Upper lobe of right lung (tissue), 1 donor: ENCODE measurements around the gene GBF1. TPM values are rescaled to one million over a fixed set of nuclear protein-coding genes. Genes with fewer than 3 reads are reported as not detected.

ENCODE experiments used
- ATAC-seq: fragments of 200-7000 bp; cut with Tn5 transposase; one replicate; pipeline ENCODE4 v1.9.1; 2020; ENCODE audit warnings: mild to moderate bottlenecking, moderate library complexity
- DNase-seq: peaks from one replicate; pipeline ENCODE4 v3.0.0-alpha.2; 2020
- H3K27ac ChIP-seq: fragments of 200-600 bp; one replicate; pipeline ENCODE4 v1.8.0; 2022
- H3K27me3 ChIP-seq: fragments of 200-600 bp; one replicate; pipeline ENCODE4 v1.8.0; 2022; ENCODE audit warnings: mild to moderate bottlenecking
- H3K36me3 ChIP-seq: fragments of 200-600 bp; one replicate; pipeline ENCODE4 v1.8.0; 2022
- H3K4me1 ChIP-seq: fragments of 200-600 bp; one replicate; pipeline ENCODE4 v1.8.0; 2022
- H3K4me3 ChIP-seq: fragments of 200-600 bp; one replicate; pipeline ENCODE4 v1.8.0; 2022; ENCODE audit warnings: mild to moderate bottlenecking
- H3K9me3 ChIP-seq: fragments of 200-600 bp; one replicate; pipeline ENCODE4 v1.8.0; 2022
- CTCF ChIP-seq: fragments of 200-600 bp; IDR thresholded peaks from one replicate; pipeline ENCODE4 v1.8.0; 2022; ENCODE audit warnings: antibody characterized with exemption
- intact Hi-C: fragments of 100-400 bp; cut with DNase I; formaldehyde crosslinking; loops from one replicate; pipeline ENCODE4 v1.11.0; 2022
- total RNA-seq: library from RNA; stranded (reverse); fragmentation: NEBNext Ultra II Directional; extraction: Animal tissue kit (Norgen Biotek cat#: 25700); gene quantifications from one replicate; pipeline ENCODE4 v1.2.1, GENCODE V29; 2021
- donor health status: DM: no; HTN: yes; CAD: no; lungs with severe emphysema.

The GBF1 gene
- total RNA-seq, 1 donor from 2014 or later = 38.5 TPM

DNA sequence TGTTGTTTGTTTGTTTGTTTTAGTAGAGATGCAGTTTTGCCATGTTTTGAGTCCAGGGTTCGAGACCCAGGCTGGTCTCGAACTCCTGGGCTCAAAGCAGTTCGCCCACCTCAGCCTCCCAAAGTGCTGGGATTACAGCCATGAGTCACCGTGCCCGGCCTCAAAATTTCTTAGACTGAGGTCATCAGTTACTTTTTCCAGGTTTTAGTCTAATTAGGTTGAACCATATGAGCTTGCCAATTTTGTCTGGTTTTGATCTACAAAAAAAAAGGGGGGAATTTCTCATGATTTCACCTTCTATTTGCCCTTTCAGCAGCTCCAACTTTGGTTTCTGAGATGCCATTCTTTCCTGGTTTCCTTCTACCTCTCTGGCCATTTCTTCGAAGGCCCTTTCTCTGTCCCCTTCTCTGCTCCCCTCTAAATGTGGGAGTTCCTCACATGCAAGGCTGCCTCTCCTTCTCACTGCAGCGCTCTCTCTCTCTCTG, 181.5 kb downstream of the GBF1 start:
- Histone ChIP-seq H3K9me3 (no peaks in the 10 kb centered on the region), H3K4me1 (peaks cover 23% of the 10 kb centered on the region), H3K27ac (no peak overlapping the region), H3K36me3 (peaks cover 21% of the 10 kb centered on the region), H3K27me3 (no peaks in the 10 kb centered on the region), H3K4me3 (no peak overlapping the region)
- ATAC-seq (no peak), DNase-seq (no peak)
- intact Hi-C loops = no loop called here
- no peak for TF ChIP-seq CTCF

GRCh38 chr10:102429468-102429867, 184.1 kb downstream of the GBF1 start:
- TF ChIP-seq CTCF = no peak
- no peaks in the 10 kb centered on the region for H3K9me3 ChIP-seq
- peaks cover 18% of the 10 kb centered on the region for H3K4me1 ChIP-seq
- H3K4me3 ChIP-seq = no peak overlapping the region
- no peak overlapping the region for H3K27ac ChIP-seq
- intact Hi-C loops = no loop called here
- H3K36me3 ChIP-seq = peaks cover 6% of the 10 kb centered on the region
- no peak for DNase-seq
- ATAC-seq = no peak
- no peaks in the 10 kb centered on the region for H3K27me3 ChIP-seq

DNA sequence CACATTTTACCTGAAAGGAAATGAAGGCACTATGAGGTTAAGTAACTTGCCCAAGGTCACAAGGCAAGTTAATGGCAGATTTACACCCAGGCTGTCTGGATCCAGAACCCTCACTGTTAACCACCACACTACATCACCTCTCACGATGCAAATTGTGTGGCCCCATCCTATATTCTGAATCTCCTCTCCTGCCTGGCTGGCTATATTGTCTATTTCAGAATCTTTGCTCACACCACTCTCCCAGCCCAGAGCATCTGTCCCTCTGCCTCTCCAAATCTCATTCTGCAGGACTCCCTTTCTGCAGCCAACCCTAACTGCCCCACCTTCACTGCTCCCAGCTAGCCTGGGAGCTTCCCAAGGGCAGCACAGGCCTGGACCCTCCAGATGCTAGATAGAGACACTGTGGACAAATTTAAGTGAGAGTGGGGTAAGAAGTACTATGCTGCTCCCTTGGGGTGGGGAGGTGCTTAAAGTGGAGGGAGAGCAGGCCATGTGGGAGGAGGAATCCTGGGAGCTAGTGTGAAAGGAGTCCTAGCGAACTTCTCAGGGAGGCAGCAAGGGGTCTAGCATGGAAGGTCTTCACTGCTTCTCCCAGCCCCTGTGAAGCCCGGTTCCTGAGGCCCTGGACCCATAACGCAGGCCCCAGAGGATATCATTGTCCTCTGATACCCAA, 186.3 kb downstream of the GBF1 start:
- Histone ChIP-seq H3K27ac (no peak overlapping the region), H3K36me3 (no peaks in the 10 kb centered on the region), H3K4me3 (peak overlapping the region; percentile 65), H3K9me3 (no peaks in the 10 kb centered on the region), H3K27me3 (no peaks in the 10 kb centered on the region), H3K4me1 (peaks cover 26% of the 10 kb centered on the region)
- ATAC-seq (no peak), DNase-seq (no peak)
- intact Hi-C loops = no loop called here
- TF ChIP-seq CTCF = no peak

Other genes starting within 250 kb of the GBF1 start
- 37.2 TPM for gene ARMH3, start 189.4 kb upstream of the GBF1 start, total RNA-seq
- 22.6 TPM for gene HPS6, start 180.2 kb upstream of the GBF1 start, total RNA-seq
- gene LDB1, start 125.2 kb upstream of the GBF1 start, total RNA-seq = 60.1 TPM
- gene PPRC1, start 112.5 kb upstream of the GBF1 start, total RNA-seq = 38.3 TPM
- gene NOLC1, start 93.1 kb upstream of the GBF1 start, total RNA-seq = 37.9 TPM
- 0.87 TPM for gene ELOVL3, start 19.2 kb upstream of the GBF1 start, total RNA-seq
- not detected for gene PITX3, start 4.0 kb upstream of the GBF1 start, total RNA-seq
- gene NFKB2, start 150.2 kb downstream of the GBF1 start, total RNA-seq = 36.8 TPM
- gene PSD, start 173.3 kb downstream of the GBF1 start, total RNA-seq = 3.5 TPM
- 16.0 TPM for gene FBXL15, start 175.3 kb downstream of the GBF1 start, total RNA-seq
- gene CUEDC2, start 187.0 kb downstream of the GBF1 start, total RNA-seq = 44.8 TPM
- gene C10orf95, start 206.0 kb downstream of the GBF1 start, total RNA-seq = 3.1 TPM